GM18502 (cell line): ENCODE data around the gene IL27RA.

Experiments
- ATAC-seq: cut with Tn5 transposase; IDR thresholded peaks from one replicate; pipeline ENCODE4 v1.9.1; 2021; ENCODE audit warnings: mild to moderate bottlenecking; ENCODE audit not compliant: unreplicated experiment, poor library complexity

IL27RA gene

DNA sequence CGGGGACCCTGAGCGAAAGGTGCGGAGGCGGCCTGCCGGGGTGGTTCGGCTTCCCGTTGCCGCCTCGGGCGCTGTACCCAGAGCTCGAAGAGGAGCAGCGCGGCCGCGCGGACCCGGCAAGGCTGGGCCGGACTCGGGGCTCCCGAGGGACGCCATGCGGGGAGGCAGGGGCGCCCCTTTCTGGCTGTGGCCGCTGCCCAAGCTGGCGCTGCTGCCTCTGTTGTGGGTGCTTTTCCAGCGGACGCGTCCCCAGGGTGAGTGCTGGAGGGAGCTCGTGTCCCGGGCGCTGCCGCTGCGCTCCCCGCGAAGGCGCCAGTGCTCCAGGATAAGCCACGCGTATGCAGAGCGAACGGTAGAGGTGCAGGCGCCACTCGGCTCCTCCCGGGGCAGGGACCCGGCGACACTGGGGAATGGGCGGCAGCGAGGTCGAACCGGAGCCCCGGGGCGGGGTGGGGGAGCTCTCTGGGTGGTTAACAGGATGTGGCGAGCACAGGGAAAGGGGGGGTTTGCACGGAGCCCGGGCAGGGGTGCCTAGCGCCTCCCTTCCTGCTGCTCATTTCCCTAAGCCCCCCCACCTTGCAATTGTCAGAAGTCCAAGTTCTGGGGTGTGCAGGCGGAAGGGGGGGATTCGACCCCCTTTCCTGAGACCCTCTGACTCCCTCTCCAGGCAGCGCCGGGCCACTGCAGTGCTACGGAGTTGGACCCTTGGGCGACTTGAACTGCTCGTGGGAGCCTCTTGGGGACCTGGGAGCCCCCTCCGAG is at the start of gene IL27RA:
IL27RA (plus strand) TSS at position 44 of the 762 bp plus-strand sequence; CDS start at position 155, 111 bp downstream.
- ATAC-seq = peak; percentile 67

DNA sequence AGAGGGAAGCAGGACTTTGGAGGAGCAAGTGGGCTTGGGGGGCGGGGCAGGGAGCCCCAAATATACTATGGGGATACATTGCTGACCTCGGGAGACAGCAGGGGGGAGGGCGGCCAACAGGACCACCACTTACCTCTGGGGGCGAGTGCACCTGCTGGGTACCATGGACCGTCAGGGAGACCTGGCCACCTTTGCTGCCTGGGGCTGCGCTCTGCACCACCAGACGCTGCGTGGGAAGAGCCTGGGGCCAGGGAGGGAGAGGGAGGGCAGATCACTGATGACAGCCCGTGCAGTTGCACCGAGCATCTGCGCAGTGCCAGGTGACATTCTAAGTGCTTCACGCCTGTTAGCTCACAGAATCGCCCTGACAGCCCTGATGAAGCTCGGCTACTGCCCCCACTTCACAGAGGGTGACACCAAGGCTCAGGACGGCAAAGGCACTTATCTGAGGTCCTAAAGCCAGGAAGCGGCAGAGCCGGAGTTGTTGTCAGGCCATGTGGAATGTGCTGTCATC is 49.5 kb upstream of the IL27RA start:
- no peak for ATAC-seq

DNA sequence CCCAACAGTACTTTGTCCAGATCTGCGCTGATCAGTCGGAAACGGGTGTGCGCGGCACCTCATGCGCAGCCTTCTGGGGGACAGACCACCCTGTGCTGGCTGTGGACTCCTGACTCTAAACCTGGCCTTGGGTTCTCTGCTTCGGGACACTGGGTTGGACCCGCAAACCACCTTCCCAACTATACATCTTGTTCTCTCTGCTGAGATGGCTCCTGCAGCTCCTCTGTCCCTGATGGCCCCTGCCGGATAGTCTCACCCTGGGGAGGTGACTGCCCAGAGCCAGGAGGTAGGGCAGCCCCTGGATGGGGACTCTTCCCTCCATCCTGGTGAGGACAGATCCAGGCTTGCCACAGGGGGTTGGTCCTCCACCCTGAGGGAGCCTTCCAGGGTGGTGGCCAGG is 48.8 kb upstream of the IL27RA start:
- no peak for ATAC-seq

DNA sequence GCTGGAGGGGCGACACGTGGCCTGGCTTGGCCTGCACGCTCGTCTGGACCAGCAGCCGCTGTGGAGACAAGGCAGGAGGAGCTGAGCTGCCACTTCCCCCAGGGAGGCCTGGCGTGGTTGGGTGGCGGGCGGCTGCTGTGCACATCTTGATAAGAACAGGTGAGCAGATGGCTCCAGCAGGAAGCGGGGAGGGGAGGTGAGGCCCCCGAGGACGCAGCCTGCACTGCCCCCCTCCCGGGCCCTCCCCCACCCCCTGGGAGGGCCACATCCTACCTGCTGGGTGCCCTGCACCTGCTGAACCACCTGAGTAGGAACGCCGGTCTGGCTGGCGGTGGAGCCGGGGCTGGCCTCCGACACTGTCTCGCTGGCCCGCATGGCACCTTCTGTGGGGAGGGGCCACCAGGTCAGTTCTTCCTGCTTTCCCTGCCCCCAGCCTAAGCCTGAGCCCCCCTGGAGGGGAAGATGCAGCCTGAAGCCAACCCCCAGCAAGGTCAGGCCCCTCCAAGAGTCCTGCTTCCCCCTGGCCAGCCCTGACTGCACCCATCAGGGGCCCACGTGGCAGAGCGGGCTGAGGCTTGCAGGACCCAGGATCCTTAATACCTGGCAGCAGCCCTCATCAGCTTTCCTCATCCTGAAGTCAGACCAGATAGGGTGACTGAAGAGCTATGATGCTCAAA is 48.2 kb upstream of the IL27RA start:
- ATAC-seq = no peak

DNA sequence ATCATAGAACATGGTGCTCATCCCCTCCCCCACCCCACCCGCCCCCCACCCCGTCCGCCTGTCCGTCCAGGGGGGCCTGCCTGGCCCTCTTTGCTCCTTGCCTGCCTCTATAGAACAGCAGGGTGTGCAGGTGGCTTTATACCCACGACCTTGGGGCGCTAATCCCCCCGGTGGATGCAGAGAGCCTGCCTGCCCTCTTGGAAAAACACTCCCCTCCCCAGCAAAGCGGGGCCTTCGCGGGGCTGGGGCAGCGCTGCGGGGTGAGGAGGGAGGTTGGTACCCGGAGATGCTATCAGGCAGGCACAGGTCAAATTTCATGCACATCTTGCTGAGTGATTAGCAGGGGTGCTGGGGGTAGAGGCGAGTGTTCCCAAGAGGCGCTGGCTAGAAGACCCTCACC is 47.4 kb upstream of the IL27RA start:
- ATAC-seq = no peak

DNA sequence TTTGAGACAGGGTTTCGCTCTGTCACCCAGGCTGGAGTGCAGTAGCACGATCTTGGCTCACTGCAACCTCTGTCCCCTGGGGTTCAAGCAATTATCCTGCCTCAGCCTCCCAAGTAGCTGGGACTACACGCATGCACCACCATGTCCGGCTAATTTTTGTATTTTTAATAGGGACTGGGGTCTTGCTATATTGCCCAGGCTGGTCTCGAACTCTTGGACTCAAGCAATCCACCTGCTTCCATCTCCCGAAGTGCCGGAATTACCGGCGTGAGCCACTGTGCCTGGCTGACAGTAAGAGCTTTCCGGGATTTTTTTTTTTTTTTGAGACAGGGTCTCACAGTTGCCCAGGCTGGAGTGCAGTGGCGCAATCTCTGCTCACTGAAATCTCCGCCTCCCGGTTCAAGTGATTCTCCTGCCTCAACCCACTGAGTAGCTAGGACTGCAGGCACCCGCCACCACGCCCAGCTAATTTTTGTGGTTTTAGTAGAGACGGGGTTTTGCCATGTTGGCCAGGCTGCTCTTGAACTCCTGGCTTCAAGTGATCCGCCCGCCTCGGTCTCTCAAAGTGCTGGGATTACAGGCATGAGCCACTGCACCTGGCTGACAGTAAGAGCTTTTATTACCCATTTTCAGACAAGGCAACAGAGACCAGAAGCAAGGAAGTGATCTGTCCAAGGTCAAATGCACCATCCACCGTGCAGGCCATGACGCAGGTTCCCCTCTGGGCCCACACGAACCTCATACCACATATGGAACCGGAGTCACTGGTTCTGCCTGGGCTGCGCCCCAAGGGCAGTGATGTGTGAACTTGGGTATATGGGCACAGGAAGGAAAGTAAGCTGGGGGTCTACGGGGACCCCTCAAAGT is 46.5 kb upstream of the IL27RA start:
- ATAC-seq = no peak

DNA sequence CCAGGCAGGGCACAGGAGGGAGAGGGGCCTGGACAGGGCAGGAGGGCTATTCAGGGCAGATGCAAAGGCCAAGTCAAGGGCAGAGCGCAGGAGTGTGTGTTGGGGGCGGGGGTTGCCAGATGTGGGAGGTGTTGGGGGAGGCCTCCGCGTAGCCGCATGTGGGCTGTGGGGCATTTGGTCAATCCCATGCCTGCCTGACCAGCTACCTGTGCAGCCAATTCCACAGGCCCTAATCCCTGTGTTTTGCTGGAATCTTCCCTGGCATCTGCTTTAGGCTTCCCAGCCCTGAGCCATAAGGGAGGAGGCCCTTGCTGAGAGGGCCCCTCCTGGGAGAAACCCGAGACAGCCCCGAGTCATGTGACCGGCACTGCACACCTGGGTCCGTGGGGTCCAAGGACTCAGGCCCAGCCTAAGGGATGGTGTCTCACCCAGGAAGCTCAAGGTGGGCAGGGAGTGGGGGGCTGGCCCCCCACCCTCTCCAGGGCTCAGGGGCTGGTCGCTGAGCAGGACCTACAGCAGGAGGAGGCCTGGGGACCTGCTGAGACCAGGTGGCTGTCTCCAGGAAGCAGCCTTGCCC is 45.7 kb upstream of the IL27RA start:
- peak; percentile 30 for ATAC-seq

DNA sequence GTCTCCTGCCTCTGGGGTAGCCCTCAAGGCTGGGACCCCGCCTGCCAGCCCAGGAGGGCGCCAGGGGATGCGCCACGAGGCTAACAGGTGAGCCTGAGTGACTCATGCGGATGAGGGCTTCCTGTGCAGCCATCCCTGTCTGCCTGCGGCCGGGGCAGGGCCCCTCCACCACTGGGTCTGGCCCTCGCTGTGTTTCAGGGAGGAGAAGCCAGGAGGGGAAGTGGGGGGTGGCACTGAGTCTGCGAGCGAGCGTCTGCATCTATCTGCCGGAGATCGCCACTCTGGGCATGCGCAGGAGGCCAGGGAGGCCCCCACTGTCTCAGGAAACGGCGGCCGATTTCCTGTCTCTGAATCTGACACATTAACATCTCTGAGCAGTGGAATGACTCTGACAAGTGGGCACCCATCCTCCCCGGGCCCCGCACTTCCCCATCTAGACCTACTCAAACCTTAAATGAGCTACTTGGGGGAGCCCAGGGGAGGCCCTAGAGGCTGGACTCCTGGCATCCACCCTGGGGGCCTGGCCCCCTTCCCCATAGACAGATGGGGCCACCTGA is 45.1 kb upstream of the IL27RA start:
- peak; percentile 75 for ATAC-seq

DNA sequence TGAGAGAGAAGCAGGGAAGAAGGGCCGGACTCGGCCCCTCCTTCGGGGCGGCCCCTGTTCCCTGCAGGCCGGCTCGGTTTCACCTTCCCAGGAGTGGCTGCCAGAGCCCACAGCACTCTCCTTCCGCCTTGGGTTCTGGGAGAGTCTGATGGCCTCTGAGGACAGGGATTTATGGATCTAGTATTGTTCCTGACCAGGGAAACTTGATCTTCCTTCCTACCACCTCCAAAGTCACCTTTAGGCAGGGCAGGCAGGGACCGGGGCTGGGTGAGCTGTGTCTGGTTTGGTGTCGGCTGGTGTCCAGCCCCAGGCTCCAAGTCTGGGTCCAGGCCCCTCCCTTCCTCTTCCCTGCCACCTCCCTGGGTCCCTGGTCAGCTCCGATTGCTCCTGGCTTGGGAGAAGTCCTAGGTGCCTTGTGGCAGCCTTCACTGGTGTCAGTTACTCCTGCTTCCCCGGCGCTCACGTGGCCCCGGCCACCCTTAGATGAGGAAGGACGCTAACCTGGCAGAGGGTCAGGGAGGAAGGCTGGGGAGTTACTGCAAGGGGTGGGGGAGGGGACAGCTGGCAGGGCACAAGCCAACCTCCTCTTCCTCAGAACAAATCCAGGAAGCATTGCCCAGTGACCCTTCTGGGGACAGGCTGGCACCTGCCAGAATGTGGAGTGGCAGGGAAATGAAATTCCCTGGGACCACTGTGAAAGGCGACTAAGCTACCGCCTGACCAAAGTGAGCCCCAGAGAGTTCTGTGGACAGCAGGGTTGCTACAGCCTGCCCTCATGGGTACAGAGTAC is 44.3 kb upstream of the IL27RA start:
- ATAC-seq = no peak

DNA sequence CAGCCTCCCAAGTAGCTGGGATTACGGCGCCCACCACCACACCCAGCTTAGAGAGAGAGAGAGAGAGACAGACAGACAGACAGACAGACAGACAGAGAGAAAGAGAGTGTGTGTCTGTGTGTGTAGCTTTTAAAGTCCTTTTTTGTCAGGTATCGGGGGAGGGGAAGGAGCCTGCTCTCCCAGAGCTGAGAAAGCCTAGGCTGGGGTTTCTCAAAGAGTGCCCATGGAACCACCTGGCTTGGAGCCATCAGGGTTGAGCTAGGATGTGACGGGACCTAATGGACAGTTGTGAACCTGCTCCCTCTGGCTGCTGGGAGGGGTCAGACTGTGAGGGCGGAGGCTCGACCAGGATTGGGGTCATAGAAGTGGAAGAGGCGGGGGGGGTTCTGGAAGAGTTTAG is 42.1 kb upstream of the IL27RA start:
- ATAC-seq = no peak

DNA sequence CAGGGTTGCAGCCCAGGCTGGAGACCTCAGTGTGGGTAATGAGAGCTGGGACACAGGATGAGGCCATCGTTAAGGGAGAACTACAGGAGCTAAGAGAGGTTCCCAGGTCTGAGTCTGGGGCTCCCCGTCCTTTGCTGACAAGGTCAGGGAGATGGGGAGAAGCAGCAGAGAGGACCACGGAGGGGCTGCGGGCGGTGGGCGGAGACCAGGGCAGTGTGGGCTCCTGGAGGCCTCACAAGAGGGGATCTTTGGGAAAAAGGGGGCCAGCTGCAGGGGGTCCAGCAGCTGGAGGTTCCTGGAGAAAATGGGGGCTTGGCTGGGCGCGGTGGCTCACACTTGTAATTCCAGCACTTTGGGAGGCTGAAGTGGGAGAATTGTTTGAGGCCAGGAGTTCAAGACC is 41.5 kb upstream of the IL27RA start:
- ATAC-seq = no peak

DNA sequence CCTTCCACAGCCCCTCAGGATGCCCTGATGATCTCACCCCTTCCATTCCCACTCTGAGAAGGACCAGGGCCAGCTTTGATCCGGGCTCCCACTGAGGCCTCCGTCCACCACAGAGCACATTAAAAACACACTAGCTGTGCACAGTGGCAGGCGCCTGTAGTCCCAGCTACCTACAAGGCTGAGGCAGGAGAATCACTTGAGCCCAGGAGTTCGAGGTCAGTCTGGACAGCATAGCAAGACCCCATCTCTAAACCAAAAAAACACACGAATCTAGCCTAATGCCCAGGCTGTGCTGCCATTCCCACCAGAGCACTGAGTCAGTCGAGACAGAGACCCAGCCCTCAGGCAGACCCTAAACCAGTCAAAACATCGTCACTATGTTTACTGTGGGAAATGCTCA is 39.5 kb upstream of the IL27RA start:
- ATAC-seq = no peak

DNA sequence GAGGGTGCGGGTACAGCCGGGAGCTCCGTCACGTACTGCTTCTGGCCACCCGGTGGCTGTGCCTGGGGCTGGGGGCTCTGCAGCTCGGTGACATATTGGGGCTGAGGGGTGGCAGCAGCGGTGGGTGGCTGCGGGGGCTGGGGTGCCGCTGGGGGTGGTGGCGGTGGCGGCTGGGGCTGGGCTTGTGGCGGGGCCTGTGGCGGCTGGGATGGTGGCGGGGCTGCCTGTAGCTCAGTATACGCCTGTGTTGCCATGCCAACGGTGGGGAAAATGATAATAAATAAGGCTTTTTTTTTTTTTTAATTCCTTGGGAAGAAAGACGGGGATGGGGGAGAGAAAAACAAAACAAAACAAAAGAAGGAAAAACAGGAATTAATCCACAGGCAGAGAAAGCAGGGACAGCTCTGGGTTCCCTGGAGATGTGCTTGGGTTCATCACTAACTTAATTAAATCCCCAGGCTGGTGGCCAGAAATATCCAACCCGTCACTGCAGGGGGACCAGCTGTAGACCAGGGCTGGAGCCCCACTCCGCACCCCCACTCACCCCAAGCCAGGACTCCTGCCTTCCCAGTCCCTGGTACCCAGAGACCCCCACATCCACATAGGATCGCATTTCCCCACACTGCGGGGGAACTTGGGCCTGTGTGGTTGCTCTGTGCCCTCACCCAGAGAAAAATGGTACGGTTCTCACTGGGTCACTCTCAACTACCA is 37.8 kb upstream of the IL27RA start:
- no peak for ATAC-seq

DNA sequence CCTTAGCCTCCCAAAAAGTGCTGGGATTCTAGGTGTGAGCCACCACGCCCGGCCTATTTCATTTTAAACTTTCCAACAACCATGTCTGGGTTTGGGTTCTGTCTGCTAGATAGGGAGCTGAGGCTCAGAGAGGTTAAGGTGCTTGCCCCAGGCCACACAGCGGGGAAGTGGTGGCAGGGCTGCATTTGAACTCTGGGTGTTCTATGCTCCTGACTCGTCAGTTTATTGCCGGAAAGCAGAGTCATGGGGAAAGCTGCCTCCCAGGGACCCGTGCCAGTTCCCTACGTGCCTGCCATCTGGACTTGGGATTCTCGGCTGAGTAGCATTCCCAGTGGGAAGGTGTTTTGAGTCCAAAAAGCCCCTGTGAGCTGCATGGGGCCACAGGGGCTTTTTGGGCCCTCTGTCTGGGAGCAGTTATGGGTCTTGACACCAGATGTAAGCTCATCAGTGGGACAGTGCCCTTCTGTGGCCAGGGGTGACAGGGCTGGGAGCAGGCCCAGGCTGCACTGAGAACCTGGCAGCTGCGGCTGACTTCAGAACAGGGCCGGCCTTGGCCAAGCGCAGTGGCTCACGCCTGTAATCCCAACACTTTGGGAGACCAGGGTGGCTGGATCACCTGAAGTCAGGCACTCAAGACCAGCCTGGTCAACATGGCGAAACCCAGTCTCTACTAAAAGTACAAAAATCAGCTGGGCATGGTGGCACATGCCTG is 36.4 kb upstream of the IL27RA start:
- no peak for ATAC-seq

DNA sequence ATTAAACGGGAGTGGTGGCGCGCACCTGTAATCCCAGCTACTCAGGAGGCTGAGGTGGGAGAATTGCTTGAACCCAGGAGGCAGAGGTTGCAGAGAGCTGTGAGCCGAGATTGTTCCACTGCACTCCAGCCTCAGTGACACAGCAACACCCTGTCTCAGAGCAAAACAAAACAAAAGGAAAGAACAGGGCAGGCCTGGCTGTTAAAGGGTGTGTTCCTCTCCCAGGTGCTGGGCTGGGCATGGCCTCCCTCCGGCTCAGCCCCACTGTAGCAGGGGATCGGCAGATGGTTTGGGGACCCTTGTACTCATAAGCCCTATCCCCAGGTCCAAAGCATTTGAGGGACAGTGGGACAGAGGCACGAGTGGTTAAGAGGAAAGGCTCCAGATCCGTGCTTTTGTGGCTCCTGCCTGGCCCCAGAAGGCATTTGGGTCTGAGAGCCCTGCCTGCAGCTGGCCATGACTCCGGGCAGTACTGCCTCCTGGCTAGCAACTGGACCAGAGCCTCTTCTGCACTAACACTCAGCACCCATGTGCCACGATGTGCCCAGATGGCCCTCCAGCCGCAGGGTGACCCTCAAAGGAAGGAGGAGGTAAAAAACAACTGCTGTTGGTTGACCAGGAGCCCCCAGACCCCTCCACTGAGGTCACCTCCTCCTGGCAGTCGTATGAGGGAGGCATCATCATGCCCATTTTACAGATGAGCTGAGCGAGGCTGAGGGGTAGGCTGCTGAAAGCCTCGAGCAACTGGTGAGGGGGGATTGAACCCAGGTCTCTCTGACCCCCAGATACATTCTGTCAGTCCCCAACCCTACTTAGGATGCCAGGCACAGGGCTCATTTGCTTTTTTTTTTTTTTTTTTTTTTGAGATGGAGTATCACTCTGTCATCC is 35.4 kb upstream of the IL27RA start:
- no peak for ATAC-seq

DNA sequence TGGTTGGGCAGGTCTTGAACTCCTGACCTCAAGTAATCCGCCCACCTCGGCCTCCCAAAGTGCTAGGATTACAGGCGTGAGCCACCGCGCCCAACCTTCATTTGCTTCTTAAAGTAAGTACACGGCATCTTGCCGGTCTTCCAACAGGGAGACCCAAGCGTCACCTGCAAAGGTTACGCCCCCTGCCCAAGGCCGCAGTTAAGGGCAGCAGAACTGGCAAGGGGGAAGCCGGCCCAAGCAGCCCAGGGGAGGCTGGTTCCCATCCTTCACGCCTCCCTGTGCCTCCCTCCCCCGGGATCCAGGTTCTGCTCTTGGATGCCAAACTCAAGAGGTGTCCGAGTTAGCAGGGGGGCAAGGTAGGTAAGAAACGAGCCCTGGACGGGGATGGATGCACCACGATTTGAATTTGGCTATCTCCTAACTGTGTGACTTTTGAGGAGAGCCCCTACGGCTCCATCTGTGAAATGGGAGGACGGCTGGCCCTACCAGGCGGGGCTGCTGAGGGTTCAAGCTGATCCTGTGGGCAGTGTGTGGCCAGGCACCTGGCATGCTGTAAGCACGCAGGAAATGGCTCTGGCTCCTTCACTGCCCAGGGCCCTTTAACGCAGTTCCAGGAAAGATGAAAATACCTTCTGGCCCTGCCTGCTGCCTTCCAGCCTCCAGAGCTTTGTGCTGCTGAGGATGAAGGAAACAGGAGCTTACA is 34.5 kb upstream of the IL27RA start:
- no peak for ATAC-seq

DNA sequence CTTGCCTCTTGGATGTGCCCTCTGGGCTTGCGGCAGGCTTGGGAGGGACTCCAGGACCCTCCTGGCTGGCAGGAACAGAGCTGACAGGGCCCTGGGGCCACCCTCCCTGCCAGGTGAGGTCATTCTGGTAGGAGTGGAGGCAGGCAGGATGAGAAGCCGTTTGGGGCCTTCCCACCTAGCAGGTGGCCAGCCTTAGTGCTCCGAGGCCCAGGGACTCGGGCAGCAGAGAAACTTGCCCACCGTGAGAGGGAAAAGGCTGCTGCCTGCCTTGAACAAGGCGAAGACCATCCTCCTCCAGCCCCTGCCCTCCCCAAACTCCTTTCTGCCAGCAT is 34.0 kb upstream of the IL27RA start:
- ATAC-seq = no peak
